ENCODE data around the gene DHRS2. TPM values are rescaled to one million over a fixed set of nuclear protein-coding genes. Genes with fewer than 3 reads are reported as not detected.
A peak's percentile ranks its signal among the peaks of the same experiment; 100 is the strongest.
"Not testable (repeated sequence)": the region's sequence is repeated elsewhere in the genome, so short reads cannot be mapped to it uniquely, and the experiment has no call there.

DHRS2 gene
- polyA plus RNA-seq, 4 donors: 2.0 to 121 (median 57.1) TPM

DNA sequence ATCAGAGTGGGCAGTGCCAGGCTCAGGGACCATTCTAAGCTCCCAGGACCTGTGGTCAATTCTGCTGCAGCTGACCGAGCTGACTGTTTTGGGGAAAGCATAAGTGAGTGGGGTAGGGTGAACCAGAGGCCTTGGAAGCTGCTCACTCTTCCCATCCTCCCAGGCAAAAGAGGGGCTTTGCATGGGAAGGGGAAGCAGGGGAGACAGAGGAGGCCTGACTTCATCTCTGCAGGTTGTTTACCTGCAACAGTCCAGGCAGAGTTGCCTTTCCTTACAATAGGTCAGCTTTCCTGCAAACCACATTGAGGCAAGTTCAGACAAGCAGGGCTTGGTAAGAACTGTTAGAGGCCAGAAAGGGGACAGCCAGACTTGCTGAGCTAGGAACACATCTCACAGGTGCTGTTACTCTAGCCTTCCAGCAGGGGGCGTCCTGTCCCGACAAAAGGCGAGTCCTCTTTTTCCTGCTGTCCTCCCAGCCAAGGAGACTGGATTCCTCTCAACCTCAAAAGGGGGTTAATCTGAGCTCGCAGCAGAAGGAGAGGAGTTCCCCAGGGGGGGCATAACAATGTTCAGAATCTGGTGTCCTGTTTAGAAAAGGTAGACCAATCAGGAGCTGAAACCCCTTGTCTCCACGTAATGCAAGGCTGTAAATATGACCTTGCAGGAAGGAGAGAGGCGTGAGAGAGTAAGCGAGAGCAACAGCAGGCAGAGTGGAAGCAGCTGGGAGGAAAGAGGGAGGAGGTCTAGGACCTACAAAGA, 4.3 kb upstream of the DHRS2 start:
- DNase-seq (ENCODE audit: low read depth in 4 of 4, low spot score in 3 of 4): peak; percentile 79 to 85 (median 82)

DNA sequence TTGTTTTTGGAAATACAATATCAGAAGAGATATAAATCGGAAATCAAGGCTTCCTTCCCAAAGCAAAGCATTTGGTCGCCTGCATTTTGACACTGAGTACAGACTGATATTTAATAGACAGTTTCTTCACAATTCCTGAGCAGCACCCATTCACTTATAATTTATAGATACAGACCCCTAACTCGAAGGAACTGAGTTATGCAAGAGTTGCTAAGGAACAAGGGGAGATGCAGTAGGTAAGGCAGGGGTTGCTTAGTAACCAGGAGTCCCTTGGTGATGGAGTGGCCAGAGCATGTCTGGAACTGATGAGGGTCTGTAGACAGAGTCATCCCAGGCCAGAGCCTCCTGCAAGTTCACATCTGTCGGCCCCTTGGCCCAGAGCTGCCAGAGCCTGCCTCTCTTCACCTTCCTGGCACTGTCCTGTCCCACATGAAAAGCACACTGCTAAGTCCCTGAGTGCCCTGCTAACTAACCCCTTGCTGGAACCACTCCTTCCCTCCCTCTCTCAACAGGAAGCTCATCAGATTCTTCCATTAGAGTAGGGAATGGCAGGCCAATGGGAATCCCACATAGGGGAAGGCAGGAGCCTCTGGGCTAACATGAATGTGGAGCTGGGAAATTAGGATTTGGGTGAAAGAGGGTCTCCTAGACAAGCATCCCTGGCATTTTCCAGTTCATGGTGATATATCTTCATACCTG, 3.6 kb upstream of the DHRS2 start:
- peak in 1 of 4 donors; percentile 16 for DNase-seq (ENCODE audit: low read depth in 4 of 4, low spot score in 3 of 4)

DNA sequence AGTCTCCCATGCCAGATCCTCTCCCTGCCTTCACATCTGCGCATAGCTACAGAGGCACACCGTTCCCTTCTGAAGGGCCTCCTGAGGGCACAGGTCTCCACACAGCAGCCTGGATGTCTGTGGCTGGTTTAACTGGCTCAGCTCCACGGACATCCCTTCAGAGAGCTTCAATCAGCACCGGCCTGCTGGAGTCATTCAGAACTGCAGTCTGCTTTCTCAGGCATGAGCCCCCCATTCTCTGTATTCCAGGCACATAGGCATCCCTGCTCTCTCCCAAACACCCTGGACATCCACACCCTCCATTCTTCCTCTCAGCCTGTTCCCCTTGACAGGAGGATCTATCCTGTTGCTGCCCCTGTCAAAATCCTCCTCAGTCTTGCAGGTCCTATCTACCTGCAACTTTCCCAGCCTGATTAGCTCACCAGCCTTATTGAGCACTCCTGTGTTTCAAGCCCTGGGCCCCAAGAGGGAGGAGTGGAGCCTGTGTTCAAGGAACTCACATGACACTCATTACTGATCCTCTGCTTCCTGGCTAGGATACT, 2.9 kb upstream of the DHRS2 start:
- DNase-seq (ENCODE audit: low read depth in 4 of 4, low spot score in 3 of 4): no peak

DNA sequence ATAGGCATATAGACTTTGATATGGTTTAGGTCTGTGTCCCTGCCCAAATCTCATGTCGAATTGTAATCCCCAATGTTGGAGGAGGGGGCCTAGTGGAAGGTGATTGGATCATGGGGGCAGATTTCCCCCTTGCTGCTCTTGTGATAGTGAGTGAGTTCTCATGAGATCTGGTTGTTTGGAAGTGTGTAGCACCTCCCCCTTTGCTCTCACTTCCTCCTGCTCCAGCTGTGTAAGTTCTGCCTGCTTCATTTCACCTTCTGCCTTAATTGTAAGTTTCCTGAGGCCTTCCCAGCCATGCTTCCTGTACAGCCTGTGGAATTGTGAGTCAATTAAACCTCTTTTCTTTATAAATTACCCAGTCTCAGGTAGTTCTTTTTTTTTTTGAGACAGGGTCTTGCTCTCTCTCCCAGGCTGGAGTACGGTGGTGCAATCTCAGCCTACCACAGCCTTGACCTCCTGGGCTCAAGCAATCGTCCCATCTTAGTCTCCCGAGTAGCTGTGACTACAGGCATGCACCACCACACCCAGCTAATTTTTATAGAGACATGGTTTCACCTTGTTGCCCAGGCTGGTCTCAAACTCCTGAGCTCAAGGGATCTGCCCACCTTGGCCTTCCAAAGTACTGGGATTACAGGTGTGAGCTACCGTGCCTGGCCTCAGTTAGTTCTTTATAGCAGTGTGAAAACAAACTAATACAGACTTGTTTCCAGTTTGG, 1.3 kb upstream of the DHRS2 start:
- DNase-seq (ENCODE audit: low read depth in 4 of 4, low spot score in 3 of 4): not testable (repeated sequence)

DNA sequence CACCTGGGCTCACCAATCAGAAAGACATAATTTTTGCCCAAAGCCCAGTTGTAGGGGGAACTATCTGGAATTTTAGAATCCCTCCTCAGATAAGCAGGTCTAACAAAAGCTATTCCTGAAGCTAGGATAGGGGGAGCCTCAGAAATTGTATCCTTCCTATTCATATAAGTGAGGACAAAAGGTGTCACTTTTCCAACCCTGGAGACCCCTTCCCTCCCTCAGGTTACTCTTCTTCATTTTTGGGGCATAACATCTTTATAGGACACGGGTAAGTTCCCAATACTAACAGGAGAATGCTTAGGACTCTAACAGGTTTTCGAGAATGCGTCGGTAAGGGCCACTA, 1.1 kb downstream of the DHRS2 start:
- not testable (repeated sequence) for DNase-seq (ENCODE audit: low read depth in 4 of 4, low spot score in 3 of 4)

DNA sequence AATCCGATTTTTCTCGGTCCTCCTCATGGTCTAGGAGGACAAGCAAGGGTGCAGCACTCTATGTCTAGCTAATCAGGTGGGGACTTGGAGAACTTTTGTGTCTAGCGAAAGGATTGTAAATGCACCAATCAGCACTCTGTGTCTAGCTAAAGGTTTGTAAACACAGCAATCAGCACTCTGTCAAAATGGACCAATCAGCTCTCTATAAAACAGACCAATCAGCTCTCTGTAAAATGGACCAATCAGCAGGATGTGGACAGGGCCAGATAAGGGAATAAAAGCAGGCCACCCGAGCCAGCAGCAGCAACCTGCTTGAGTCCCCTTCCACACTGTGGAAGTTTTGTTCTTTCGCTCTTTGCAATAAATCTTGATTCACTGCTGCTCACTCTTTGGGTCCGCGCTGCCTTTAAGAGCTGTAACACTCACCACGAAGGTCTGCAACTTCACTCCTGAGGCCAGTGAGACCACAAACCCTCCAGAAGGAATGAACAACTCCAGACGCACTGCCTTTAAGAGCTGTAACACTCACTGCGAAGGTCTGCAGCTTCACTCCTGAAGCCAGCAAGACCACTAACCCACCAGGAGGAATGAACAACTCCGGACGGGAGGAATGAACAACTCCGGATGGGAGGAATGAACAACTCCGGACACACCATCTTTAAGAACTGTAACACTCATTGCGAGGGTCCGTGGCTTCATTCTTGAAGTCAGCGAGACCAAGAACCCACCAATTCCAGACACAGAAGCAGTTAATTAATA, 1.7 kb downstream of the DHRS2 start:
- not testable (repeated sequence) for DNase-seq (ENCODE audit: low read depth in 4 of 4, low spot score in 3 of 4)

DNA sequence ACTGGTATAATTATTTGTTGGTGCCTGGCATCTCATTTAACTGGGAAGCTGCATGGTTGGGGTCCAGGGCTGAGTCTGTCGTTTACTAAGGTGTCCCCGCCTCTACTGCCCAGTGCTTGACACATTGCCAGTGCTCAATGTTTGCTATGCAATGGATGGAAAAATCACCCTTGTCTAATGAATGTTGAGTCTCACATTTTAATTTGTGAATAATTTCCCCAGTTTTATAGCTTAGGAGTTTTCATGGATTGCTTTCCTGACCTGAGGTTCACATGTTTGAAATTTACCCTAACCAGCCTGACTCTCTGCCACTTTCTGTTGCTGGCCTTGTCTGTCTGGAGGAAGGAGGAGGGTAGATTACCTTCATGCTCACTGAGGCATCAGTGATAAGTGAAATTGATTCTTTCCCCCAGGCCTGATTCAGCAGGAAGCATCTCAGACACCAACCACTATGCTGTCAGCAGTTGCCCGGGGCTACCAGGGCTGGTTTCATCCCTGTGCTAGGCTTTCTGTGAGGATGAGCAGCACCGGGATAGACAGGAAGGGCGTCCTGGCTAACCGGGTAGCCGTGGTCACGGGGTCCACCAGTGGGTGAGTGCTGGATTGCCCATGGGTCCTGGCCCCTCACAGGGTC, 2.4 kb downstream of the DHRS2 start:
- DNase-seq (ENCODE audit: low read depth in 4 of 4, low spot score in 3 of 4): no peak

DNA sequence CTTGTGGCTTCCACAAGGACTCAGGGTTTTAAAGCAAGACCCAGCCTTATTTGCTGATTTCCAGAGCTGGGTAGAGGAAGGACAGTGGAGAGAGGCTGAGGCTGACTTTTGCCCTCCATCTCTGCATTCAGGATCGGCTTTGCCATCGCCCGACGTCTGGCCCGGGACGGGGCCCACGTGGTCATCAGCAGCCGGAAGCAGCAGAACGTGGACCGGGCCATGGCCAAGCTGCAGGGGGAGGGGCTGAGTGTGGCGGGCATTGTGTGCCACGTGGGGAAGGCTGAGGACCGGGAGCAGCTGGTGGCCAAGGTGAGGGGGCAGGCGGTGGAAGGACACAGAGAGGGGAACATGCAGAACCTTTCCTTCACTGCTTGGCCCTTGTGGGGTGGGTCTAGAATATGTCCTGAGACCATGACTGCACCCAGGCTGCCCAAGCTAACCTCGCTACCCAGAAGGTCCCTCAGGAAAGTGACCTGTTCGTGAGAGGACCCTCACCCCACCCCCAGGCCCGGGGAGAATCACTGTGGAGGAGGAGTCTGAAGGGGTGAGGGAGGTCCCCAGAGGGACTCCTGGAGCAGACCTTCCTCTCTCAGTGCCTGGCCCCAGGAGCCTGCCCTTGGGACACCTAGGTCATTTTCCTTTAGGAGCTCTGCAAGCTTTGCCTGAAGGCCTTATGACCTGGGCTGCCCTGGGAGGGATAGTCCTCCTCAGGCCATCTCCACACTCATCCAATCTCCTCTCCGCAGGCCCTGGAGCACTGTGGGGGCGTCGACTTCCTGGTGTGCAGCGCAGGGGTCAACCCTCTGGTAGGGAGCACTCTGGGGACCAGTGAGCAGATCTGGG, 3.1 kb downstream of the DHRS2 start:
- DNase-seq (ENCODE audit: low read depth in 4 of 4, low spot score in 3 of 4): no peak

DNA sequence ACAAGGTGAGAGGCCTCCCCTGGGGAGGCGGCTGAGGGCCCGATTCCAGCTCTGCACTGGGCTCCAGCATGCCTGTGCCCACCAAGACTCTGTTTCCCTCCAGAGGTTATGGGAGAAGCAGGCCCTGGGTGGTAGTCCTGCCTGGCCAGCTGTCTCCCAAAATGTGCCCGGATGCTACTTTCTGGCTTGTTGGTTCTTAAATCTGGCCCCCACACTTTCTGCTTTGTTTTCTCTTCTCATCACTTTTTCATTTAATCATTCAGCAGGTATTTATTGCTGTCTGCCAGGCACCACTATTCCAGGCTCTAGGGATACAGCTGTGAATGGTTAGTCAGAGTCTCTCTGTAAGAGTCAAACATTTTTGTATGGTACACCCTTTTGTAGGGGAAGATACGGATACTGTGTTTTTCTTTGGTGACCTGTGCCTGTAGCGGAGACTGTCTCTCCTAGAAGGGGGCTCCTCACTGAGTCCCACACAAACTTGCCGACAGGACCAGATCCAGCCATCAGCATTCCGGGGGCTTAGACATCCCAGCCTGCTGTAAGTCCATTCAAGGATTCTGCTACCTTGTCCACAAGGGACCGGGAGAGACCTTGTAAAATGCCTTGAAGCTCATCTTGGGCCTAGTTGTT, 3.8 kb downstream of the DHRS2 start:
- no peak for DNase-seq (ENCODE audit: low read depth in 4 of 4, low spot score in 3 of 4)

DNA sequence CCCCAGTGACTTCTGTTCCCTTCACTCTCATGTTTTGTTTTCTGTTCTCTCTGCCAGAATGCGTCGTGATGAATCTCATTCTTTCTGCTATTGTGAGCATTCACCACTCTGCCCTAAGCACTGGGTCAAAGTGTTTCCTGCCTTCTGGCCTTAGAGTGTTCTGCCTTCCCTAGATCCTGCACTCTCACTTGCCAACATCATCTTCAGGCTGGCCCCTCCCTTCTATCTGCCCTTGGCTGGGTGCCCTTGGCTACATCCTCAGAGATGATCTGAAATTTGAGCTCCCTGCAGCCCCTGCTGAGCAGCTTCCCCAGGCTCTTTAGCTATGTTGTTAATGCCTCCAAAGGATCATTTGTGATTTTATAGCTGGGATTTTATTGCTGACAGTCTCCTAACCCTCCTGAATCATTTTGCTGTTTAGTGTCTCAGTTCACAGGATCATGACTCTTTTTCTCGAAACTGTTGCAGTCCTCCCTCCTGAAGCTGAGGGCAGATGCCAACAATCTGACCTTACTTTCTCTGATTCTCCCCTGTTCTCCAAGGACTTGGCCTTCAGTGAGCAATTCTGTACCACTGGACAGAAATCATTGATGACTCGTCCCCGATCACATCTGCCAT, 4.5 kb downstream of the DHRS2 start:
- DNase-seq (ENCODE audit: low read depth in 4 of 4, low spot score in 3 of 4): peak; percentile 31 to 57 (median 46)

DNA sequence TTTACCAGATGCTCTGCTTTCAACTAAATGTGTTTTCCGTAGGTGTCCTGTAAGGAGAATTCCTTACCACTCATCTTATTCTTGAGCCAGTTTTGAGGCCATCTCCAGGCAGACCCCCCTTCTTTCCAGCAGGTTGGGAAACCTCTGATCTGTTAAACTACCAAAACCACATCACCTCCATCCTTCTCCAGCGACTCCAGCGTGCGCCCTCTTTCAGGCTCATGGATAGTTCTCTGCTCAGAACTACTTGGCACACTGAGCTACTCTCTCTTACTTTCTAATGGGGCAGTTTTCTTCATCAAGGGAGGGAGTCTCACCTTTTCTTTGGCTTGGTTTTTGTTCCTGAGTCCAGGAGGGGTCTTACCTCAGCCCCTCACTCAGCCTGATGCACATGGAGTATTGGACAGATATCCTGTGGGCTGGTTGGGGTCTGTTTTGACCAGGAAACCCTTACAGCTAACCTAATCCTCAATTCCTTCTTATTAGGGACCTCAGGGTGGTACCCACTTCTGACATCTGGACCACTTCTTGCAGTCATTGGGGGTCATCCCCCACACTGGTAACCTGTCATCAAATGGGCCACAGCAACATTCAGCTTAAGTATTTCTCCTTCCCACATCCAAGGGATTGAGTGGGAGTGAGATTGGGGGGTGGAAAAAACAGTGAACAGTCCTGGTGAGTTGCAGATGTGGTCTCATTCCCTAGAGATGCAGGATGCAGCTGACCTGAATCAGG, 5.2 kb downstream of the DHRS2 start:
- no peak for DNase-seq (ENCODE audit: low read depth in 4 of 4, low spot score in 3 of 4)

DNA sequence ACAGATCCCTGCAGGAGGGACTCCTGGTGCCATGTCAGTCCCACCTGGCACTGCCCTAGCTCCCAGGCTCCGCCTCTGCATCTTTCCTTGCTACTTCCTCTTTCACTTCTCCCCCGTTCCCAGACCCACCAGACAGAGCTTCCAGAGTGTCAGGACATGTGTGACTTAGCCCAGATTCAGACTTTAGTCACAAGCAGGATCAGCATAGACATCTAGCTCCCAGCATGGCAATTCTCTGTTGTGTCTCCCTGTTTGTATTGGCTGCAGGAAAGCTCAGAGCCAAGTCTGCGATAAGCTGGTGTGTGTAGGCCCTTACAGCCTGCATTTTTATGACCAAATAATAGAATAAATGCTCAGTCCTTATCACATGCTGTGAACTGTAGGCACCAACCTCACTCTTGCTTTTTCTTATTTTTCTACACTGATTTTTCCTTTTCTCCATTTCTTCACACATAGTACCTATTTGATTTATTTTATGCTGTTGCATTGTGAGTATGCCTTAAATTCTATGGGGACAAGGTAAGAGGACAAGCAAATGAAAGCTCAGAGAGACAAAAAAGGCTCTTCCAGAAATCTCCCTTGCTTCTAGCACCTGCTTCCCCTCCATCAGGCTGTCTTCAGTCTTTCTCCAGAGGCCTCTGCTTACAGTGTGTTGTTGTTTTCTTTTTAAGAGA, 5.9 kb downstream of the DHRS2 start:
- no peak for DNase-seq (ENCODE audit: low read depth in 4 of 4, low spot score in 3 of 4)

DNA sequence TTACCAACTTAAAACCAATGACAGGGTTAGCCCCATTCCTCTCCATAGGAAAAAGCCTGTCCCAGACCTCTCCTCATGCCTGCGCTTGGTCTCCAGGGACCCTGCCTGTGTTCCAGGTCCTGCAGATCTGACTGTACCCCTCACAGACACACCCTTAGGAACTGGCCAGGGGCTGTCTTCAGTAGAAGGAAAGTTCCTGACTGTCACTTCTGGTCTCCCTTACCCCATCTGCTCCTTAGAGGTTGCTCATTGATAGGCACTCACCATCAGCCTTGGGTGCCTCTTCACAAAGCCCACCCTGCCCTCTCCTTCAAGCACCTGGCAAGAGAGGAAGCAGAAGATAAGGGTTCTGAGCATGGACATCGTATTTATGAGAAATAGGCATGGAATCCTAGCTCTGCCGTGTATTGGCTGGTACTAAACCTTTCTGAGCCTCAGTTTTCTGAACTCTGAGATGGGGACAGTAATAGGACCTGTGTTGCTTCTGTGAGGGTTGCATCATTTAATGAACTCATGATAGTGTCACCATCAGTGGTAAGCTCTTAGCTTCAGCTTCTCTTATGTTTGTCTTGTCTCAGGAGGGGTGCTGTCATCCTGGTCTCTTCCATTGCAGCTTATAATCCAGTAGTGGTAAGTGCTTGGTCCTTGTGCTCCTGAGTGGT, 7.5 kb downstream of the DHRS2 start:
- no peak for DNase-seq (ENCODE audit: low read depth in 4 of 4, low spot score in 3 of 4)

DNA sequence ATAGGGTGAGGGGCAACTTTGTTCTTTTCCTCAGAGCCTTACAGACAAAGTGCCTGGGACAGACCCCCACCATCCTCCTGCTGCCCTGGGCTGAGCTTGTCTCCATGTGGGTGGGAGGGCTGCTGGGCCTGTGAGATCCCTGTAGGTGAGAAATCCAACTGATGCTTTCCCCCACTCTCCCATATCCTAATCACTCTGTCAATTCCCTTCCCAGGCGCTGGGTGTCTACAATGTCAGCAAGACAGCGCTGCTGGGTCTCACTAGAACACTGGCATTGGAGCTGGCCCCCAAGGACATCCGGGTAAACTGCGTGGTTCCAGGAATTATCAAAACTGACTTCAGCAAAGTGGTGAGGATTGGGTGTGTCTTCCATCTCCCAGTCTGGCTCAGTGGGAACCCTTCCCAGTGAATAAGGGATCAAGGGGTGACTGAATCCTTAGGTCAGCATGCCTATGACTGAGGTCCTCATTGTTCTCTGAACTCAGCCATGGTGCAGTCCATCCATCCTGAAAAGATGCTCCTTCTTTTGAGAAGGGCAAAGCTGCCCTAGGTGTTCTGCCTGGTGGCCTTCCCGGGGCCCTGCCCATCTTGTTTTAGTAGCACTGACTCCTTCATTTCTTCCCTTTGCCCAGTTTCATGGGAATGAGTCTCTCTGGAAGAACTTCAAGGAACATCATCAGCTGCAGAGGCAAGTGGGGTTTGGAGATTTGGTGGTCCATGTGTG, 8.2 kb downstream of the DHRS2 start:
- no peak for DNase-seq (ENCODE audit: low read depth in 4 of 4, low spot score in 3 of 4)

DNA sequence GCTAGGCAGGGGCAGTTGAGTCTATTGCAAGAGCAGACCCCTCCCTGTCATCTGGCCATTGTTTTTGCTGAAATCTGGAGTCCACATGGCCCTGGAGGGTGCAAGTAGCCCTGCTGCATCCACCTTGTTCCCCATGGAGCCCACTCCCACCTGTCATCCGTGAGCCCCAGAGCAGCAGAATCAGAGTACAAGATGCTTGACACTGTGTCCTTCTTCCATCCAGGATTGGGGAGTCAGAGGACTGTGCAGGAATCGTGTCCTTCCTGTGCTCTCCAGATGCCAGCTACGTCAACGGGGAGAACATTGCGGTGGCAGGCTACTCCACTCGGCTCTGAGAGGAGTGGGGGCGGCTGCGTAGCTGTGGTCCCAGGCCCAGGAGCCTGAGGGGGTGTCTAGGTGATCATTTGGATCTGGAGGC, 8.8 kb downstream of the DHRS2 start:
- no peak for DNase-seq (ENCODE audit: low read depth in 4 of 4, low spot score in 3 of 4)

DNA sequence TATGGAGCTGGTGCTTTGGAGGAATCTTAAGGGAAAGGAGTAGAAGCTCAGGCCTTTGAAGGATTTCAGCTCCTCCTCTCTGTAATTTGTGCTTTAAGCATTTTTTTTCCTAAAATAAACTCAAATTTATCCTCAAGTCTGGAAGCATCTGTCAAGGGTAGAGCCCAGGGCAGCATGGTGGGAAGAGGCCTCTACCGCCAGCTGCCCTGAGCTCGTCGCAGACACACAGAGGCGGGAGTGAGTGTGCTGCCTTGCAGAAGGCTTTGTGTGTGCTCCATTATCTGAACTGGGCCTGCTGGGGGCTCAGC, 9.3 kb downstream of the DHRS2 start:
- no peak for DNase-seq (ENCODE audit: low read depth in 4 of 4, low spot score in 3 of 4)

Measured in left renal pelvis (tissue), 4 donors.